HepG2 (cell line): ENCODE results near the gene PFKFB2. TPM values are rescaled to one million over a fixed set of nuclear protein-coding genes. Genes with fewer than 3 reads are reported as not detected.

Experiments
- ATAC-seq: fragments of 200-7000 bp; cut with Tn5 transposase; 3 replicates; pipeline ENCODE4 v1.9.1; 2020; ENCODE audit warnings: mild to moderate bottlenecking, moderate library complexity
- BruUV-seq: library from RNA; stranded (reverse); fragments of 400-500 nt; replicated peaks from 2 replicates; lab custom pipeline; 2021; lab: Mats Ljungman, UMichigan
- CTCF ChIA-PET: fragments of 300-600 bp; formaldehyde crosslinking; extraction: SDS; loops from one replicate; lab custom pipeline; 2021; ENCODE audit warnings: low total read pairs, inconsistent platforms, low intra/inter-chr PET ratio; lab: Yijun Ruan, JAX
- POLR2A ChIA-PET: fragments of 350-600 bp; sonication (Branson Sonifier 250); formaldehyde crosslinking; loops from one replicate; lab custom pipeline; 2020; ENCODE audit warnings: antibody characterized with exemption, inconsistent platforms; lab: Yijun Ruan, JAX
- DNase-seq: peaks from one replicate; pipeline ENCODE4 v3.0.0-alpha.2; 2015; ENCODE audit warnings: low spot score
- FAIRE-seq: peaks from 3 replicates; lab custom pipeline; 2011; peaks lifted over from hg19 to GRCh38; lab: Jason Lieb, UNC
- H2AFZ ChIP-seq: one replicate; pipeline ENCODE4 v1.6.1; 2011; ENCODE audit warnings: low read length, inconsistent platforms
- H3K27ac ChIP-seq: fragments of 300-600 bp; 3 replicates; pipeline ENCODE4 v1.8.0; 2011; ENCODE audit warnings: mixed run types, mild to moderate bottlenecking, mixed read lengths, low read length, inconsistent platforms; ENCODE audit not compliant: insufficient read depth; ENCODE audit errors: extremely low read length
- H3K27me3 ChIP-seq, 2 experiments: fragments of 200-600 bp in 1 of 2; 2 replicates in 1 of 2; 3 replicates in 1 of 2; pipeline versions ENCODE4 v1.6.0 to v1.8.0; 2011; ENCODE audit warnings: low read length in 2 of 2, mild to moderate bottlenecking in 2 of 2, moderate library complexity in 2 of 2, inconsistent platforms in 1 of 2; ENCODE audit not compliant: insufficient read depth in 2 of 2, control insufficient read depth in 1 of 2
- H3K36me3 ChIP-seq, 2 experiments: fragments of 200-600 bp in 1 of 2; replicated peaks in 1 of 2; 2 replicates in 1 of 2; 3 replicates in 1 of 2; pipeline versions ENCODE4 v1.5.1 to v1.8.0; 2011; ENCODE audit warnings: low read length in 2 of 2, inconsistent platforms in 1 of 2; ENCODE audit not compliant: insufficient read depth in 2 of 2, control insufficient read depth in 1 of 2
- H3K4me1 ChIP-seq: 2 replicates; pipeline ENCODE4 v1.5.1; 2012; ENCODE audit warnings: low read length, inconsistent platforms; ENCODE audit not compliant: insufficient read depth
- H3K4me2 ChIP-seq: 2 replicates; pipeline ENCODE4 v1.6.0; 2011; ENCODE audit warnings: low read depth, low read length, inconsistent platforms
- H3K4me3 ChIP-seq, 3 experiments: fragments of 200-600 bp in 1 of 3; sonication (generic), shearing (Covaris generic) in 1 of 3; replicated peaks in 1 of 3; 2 replicates each; pipeline ENCODE4 v1.5.1; 2011 to 2016; ENCODE audit warnings: low read length in 3 of 3, inconsistent platforms in 2 of 3, low read depth in 2 of 3, mild to moderate bottlenecking in 2 of 3, control low read depth in 1 of 3, mixed read lengths in 1 of 3; ENCODE audit not compliant: insufficient read depth in 1 of 3
- H3K79me2 ChIP-seq: one replicate; pipeline ENCODE4 v1.6.1; 2011; ENCODE audit warnings: low read length, inconsistent platforms; ENCODE audit not compliant: insufficient read depth
- H3K9ac ChIP-seq: 2 replicates; pipeline ENCODE4 v1.6.0; 2011; ENCODE audit warnings: mild to moderate bottlenecking, low read depth, low read length, inconsistent platforms; ENCODE audit not compliant: insufficient read depth
- H3K9me3 ChIP-seq: 2 replicates; pipeline ENCODE4 v1.5.1; 2012; ENCODE audit warnings: mild to moderate bottlenecking, low read length
- H4K20me1 ChIP-seq: 2 replicates; pipeline ENCODE4 v1.6.0; 2011; ENCODE audit warnings: inconsistent platforms, mild to moderate bottlenecking, low read length, moderate library complexity; ENCODE audit not compliant: insufficient read depth
- ATF1 ChIP-seq: IDR thresholded peaks from 2 replicates; pipeline ENCODE4 v1.6.1; 2016; ENCODE audit warnings: mild to moderate bottlenecking, control low read depth
- BORCS8-MEF2B ChIP-seq: sonication (generic); formaldehyde crosslinking; IDR thresholded peaks from 2 replicates; pipeline ENCODE4 v1.8.0; 2022; ENCODE audit warnings: mild to moderate bottlenecking, missing genetic modification reagents
- CBX5 ChIP-seq: sonication (generic); formaldehyde crosslinking; IDR thresholded peaks from 2 replicates; pipeline ENCODE4 v1.4.0; 2020; ENCODE audit warnings: missing genetic modification reagents, borderline replicate concordance
- ETV6 ChIP-seq: sonication (generic); formaldehyde crosslinking; conservative IDR thresholded peaks from 2 replicates; pipeline ENCODE4 v1.4.0; 2020; ENCODE audit warnings: missing genetic modification reagents
- HNRNPLL ChIP-seq: fragments of 200-400 bp; formaldehyde crosslinking; IDR thresholded peaks from 2 replicates; pipeline ENCODE4 v1.6.1; 2017; ENCODE audit warnings: mild to moderate bottlenecking, low read depth, low read length; ENCODE audit not compliant: poor library complexity, severe bottlenecking
- KAT2B ChIP-seq: fragments of 150-350 bp; IDR thresholded peaks from 2 replicates; pipeline ENCODE4 v1.6.1; 2014; ENCODE audit warnings: low read depth, low read length, borderline replicate concordance
- KLF16 ChIP-seq, 2 experiments: sonication (generic) in 1 of 2; formaldehyde crosslinking in 1 of 2; IDR thresholded peaks; 2 replicates each; pipeline versions ENCODE4 v1.6.1 to v1.8.0; 2016 to 2023; ENCODE audit warnings: missing genetic modification reagents in 2 of 2, missing compliant biosample characterization in 1 of 2
- KLF6 ChIP-seq: IDR thresholded peaks from 2 replicates; pipeline ENCODE4 v1.8.0; 2016; ENCODE audit warnings: missing biosample characterization, missing genetic modification reagents
- MXI1 ChIP-seq: IDR thresholded peaks from 3 replicates; pipeline ENCODE4 v1.6.1; 2012; ENCODE audit warnings: low read depth, low read length, inconsistent platforms, borderline replicate concordance
- NFKB2 ChIP-seq: sonication (generic); formaldehyde crosslinking; IDR thresholded peaks from 2 replicates; pipeline ENCODE4 v1.4.0; 2020; ENCODE audit warnings: missing genetic modification reagents, borderline replicate concordance
- NR2F1 ChIP-seq, 2 experiments: fragments of 450-650 bp in 1 of 2; formaldehyde crosslinking in 1 of 2; IDR thresholded peaks; 2 replicates each; pipeline versions ENCODE4 v1.5.0 to v1.6.1; 2016 to 2020; ENCODE audit warnings: mild to moderate bottlenecking in 1 of 2, missing compliant biosample characterization in 1 of 2, missing genetic modification reagents in 1 of 2, moderate library complexity in 1 of 2
- RBM22 ChIP-seq: fragments of 200-400 bp; formaldehyde crosslinking; optimal IDR thresholded peaks from 2 replicates; pipeline ENCODE3; 2017; ENCODE audit warnings: mild to moderate bottlenecking, low read length, moderate library complexity
- RBM39 ChIP-seq: fragments of 200-400 bp; formaldehyde crosslinking; IDR thresholded peaks from one replicate; pipeline ENCODE4 v1.6.1; 2018; ENCODE audit warnings: antibody characterized with exemption, mild to moderate bottlenecking, low read depth, low read length; ENCODE audit not compliant: poor library complexity, severe bottlenecking
- SSRP1 ChIP-seq: IDR thresholded peaks from 2 replicates; pipeline ENCODE4 v1.6.1; 2016; ENCODE audit warnings: control low read depth
- ZMYM3 ChIP-seq: sonication (generic); formaldehyde crosslinking; IDR thresholded peaks from 2 replicates; pipeline ENCODE4 v1.5.1; 2020; ENCODE audit warnings: mild to moderate bottlenecking, missing genetic modification reagents
- ZNF572 ChIP-seq: sonication (generic); formaldehyde crosslinking; IDR thresholded peaks from 2 replicates; pipeline ENCODE4 v1.5.1; 2020; ENCODE audit warnings: mild to moderate bottlenecking, missing genetic modification reagents
- ZNF607 ChIP-seq: sonication (generic); formaldehyde crosslinking; IDR thresholded peaks from 2 replicates; pipeline ENCODE4 v1.5.1; 2020; ENCODE audit warnings: missing genetic modification reagents, mild to moderate bottlenecking, borderline replicate concordance
- WGBS: methylation state at CpG from one replicate; pipeline ENCODE4 v1.1.6; 2017; ENCODE audit warnings: low lambda C conversion rate; 5-methylcytosine and 5-hydroxymethylcytosine counted together
- in situ Hi-C: cut with HindIII; loops from 2 replicates; pipeline ENCODE4 v1.10.0; 2017; ENCODE audit warnings: low pct_unique_long_range_greater_than_20kb; ENCODE audit not compliant: extremely low pct_ligation_motif_present
- intact Hi-C: fragments of 100-400 bp; cut with micrococcal nuclease; formaldehyde crosslinking; loops from one replicate; pipeline ENCODE4 v1.10.0; 2022; ENCODE audit not compliant: unreplicated experiment
- polyA plus RNA-seq, 8 experiments: library from polyadenylated mRNA; depleted of rRNA in 3 of 8; stranded (reverse) in 7 of 8; unstranded in 1 of 8; fragments of >200 nt; fragmentation: Illumina TruSeq in 4 of 8; extraction: Trizol in 4 of 8; gene quantifications; 2 replicates each; pipeline versions ENCODE4 v1.2.1 to v1.2.3, GENCODE V29; 2011 to 2016; ENCODE audit warnings: low read depth in 4 of 8, missing spikeins in 1 of 8, mixed read lengths in 1 of 8; ENCODE audit not compliant: insufficient read depth in 1 of 8
- total RNA-seq, 5 experiments: library from RNA; depleted of rRNA; stranded (reverse); fragments of >200 nt; fragmentation: Illumina TruSeq; extraction: Trizol; gene quantifications; 2 replicates each; pipeline ENCODE4 v1.2.3, GENCODE V29; 2016; ENCODE audit warnings: low read depth in 1 of 5
- TF ChIP-seq, protein P1 (sequence below): sonication (generic); formaldehyde crosslinking; conservative IDR thresholded peaks from 2 replicates; pipeline ENCODE4 v1.8.0; 2022; ENCODE audit warnings: low read depth, missing genetic modification reagents

PFKFB2 gene
- total and polyA plus RNA-seq, 2 of the 13 experiments (the other 11 are each of a cell fraction or from before 2014, with no cell fraction given) = 4.6 to 10.6 TPM

DNA sequence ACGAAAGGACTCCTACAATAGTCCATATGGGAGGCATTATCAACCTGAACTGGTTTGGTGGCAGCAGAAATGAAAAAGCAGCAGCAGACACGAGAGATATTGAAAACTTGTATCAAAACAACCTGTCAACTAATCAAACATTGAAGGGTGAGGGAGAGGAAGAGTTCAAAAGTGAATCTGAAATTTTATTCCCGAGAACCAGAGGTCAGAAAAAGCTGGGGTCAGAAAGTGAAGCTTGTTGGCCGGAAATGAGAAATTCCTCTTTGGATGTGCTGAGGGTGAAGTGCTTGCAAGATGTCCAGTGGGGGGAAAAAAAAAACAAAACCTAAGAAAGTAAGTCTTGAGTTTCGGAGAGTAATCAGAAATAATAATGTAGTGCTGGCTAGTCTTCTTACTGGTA is 49.1 kb downstream of the PFKFB2 start:
- H3K9ac ChIP-seq = no peak overlapping the region
- intact Hi-C loops (loop anchor here (5.0 kb wide), 1 partner anchor 140 kb away; no protein-coding TSS in a partner anchor), in situ Hi-C loops (no loop called here)
- DNase-seq (no peak), ATAC-seq (no peak), FAIRE-seq (no peak)
- CTCF ChIA-PET = no interaction called here
- 86% methylated on average over 5 of the region's 5 CpGs for WGBS
- H3K79me2 ChIP-seq = no peaks in the 10 kb centered on the region
- no peak for TF ChIP-seq KAT2B
- no peak overlapping the region for H2AFZ ChIP-seq
- no peak overlapping the region for H3K4me3 ChIP-seq
- H3K4me2 ChIP-seq = no peak overlapping the region
- no TSS peak for BruUV-seq
- H4K20me1 ChIP-seq = no peaks in the 10 kb centered on the region
- peaks cover 16 to 17% of the 10 kb centered on the region in 2 experiments for H3K36me3 ChIP-seq
- no peaks in the 10 kb centered on the region for H3K27me3 ChIP-seq
- peaks cover 36% of the 10 kb centered on the region for H3K4me1 ChIP-seq
- POLR2A ChIA-PET = interaction anchor here (3.4 kb wide), 1 partner anchor 13 kb away, joined by 26 read pairs; the partner anchor contains the start of gene C4BPB
- H3K9me3 ChIP-seq = peaks cover 14% of the 10 kb centered on the region
- no peak overlapping the region for H3K27ac ChIP-seq

DNA sequence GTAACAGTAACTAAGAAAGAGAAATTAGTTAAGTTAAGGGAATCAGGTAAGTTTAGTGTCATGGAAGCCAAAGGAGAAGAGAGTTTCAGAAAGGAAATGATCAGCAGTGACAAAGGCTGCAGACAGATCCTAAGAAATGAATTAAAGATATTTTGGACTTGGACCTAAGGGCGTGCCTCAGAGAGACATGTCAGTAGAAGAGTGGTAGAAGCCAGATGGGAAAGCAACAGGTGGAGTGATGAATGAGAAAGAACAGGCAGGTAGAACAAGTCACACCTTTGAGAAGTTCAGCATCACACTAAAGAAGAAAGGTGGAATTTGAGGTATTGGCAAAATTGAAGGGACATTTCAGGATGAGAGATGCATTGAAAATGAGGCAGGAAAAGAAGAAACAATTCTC is 49.6 kb downstream of the PFKFB2 start:
- Histone ChIP-seq H2AFZ (no peak overlapping the region), H3K36me3 (peaks cover 12 to 14% of the 10 kb centered on the region in 2 experiments), H3K4me1 (peaks cover 36% of the 10 kb centered on the region), H4K20me1 (no peaks in the 10 kb centered on the region), H3K27ac (no peak overlapping the region), H3K4me2 (no peak overlapping the region), H3K4me3 (no peak overlapping the region), H3K79me2 (no peaks in the 10 kb centered on the region), H3K9ac (no peak overlapping the region), H3K9me3 (peaks cover 12% of the 10 kb centered on the region), H3K27me3 (no peaks in the 10 kb centered on the region)
- CTCF ChIA-PET = no interaction called here
- DNase-seq (no peak), ATAC-seq (no peak), FAIRE-seq (no peak)
- POLR2A ChIA-PET = interaction anchor here (1.4 to 3.4 kb wide), 2 partner anchors 13 to 250 kb away, joined by 3 to 26 read pairs; partner anchors contain the start of gene C4BPB
- intact Hi-C loops = loop anchor here (5.0 kb wide), 1 partner anchor 140 kb away; no protein-coding TSS in a partner anchor
- no TSS peak for BruUV-seq
- 96% methylated on average over 1 of the region's 1 CpG for WGBS
- TF ChIP-seq SSRP1 (no peak), MXI1 (no peak), ATF1 (CRISPR knock-in tag) (no peak), NFKB2 (no peak), BORCS8-MEF2B (no peak), ZNF607 (CRISPR knock-in tag) (no peak), KLF6 (CRISPR knock-in tag) (no peak), ZNF572 (CRISPR knock-in tag) (no peak), RBM22 (no peak), ETV6 (CRISPR knock-in tag) (no peak), NR2F1 (CRISPR knock-in tag; IDR thresholded peaks at IDR 0.05) (no peak), KLF16 (CRISPR knock-in tag; IDR thresholded peaks at IDR 0.05) (no peak), CBX5 (CRISPR knock-in tag) (no peak), HNRNPLL (no peak), ZMYM3 (CRISPR knock-in tag) (no peak), RBM39 (no peak)
- TF ChIP-seq, protein P1, sequence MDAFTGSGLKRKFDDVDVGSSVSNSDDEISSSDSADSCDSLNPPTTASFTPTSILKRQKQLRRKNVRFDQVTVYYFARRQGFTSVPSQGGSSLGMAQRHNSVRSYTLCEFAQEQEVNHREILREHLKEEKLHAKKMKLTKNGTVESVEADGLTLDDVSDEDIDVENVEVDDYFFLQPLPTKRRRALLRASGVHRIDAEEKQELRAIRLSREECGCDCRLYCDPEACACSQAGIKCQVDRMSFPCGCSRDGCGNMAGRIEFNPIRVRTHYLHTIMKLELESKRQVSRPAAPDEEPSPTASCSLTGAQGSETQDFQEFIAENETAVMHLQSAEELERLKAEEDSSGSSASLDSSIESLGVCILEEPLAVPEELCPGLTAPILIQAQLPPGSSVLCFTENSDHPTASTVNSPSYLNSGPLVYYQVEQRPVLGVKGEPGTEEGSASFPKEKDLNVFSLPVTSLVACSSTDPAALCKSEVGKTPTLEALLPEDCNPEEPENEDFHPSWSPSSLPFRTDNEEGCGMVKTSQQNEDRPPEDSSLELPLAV (CRISPR knock-in tag) = no peak
- in situ Hi-C loops = no loop called here
